GM18870 (cell line): ENCODE results near the gene TFEB.
A peak's percentile ranks its signal among the peaks of the same experiment; 100 is the strongest.

ENCODE experiments used
- ATAC-seq: cut with Tn5 transposase; IDR thresholded peaks from one replicate; pipeline ENCODE4 v1.9.1; 2021; ENCODE audit warnings: moderate library complexity; ENCODE audit not compliant: unreplicated experiment

The TFEB gene

GRCh38 chr6:41740366-41741162 is 5.2 kb upstream of the TFEB start:
- no peak for ATAC-seq

GRCh38 chr6:41739041-41739440 is 3.6 kb upstream of the TFEB start:
- no peak for ATAC-seq

GRCh38 chr6:41737591-41738130 is 2.3 kb upstream of the TFEB start:
- no peak for ATAC-seq

GRCh38 chr6:41736800-41737555 is 1.6 kb upstream of the TFEB start:
- no peak for ATAC-seq

- ATAC-seq: no peak
These were observed 852 bp upstream of the TFEB start for GRCh38 chr6:41736186-41736733.

- peak; percentile 5 for ATAC-seq
These were observed 562 bp downstream of the TFEB start for GRCh38 chr6:41734666-41735426.

- no peak for ATAC-seq
These were observed 1.4 kb downstream of the TFEB start for GRCh38 chr6:41733707-41734665.

- ATAC-seq: no peak
These were observed 2.1 kb downstream of the TFEB start for GRCh38 chr6:41733360-41733706.

GRCh38 chr6:41732591-41733359 is 2.6 kb downstream of the TFEB start:
- peak; percentile 39 for ATAC-seq

- ATAC-seq: no peak
These were observed 3.3 kb downstream of the TFEB start for GRCh38 chr6:41732149-41732548.

- ATAC-seq: no peak
These were observed 3.8 kb downstream of the TFEB start for GRCh38 chr6:41731561-41732086.

GRCh38 chr6:41730531-41731436 is 4.6 kb downstream of the TFEB start:
- no peak for ATAC-seq

- ATAC-seq: no peak
These were observed 5.8 kb downstream of the TFEB start for GRCh38 chr6:41729624-41730023.

GRCh38 chr6:41728954-41729353 is 6.5 kb downstream of the TFEB start:
- no peak for ATAC-seq

- no peak for ATAC-seq
These were observed 7.1 kb downstream of the TFEB start for GRCh38 chr6:41728073-41728936.

GRCh38 chr6:41727705-41728072 is 7.7 kb downstream of the TFEB start:
- no peak for ATAC-seq

GRCh38 chr6:41726876-41727275 is 8.5 kb downstream of the TFEB start:
- ATAC-seq: no peak
